Cardiac septum (tissue), 1 donor: ENCODE results near the gene GLIPR1L2. TPM values are rescaled to one million over a fixed set of nuclear protein-coding genes. Genes with fewer than 3 reads are reported as not detected.

Experiments
- DNase-seq: peaks from one replicate; pipeline ENCODE4 v3.0.0-alpha.2; 2020; ENCODE audit warnings: low spot score
- intact Hi-C: fragments of 100-400 bp; cut with DNase I; formaldehyde crosslinking; loops from one replicate; pipeline ENCODE4 v1.14.0; 2022
- total RNA-seq: library from RNA; stranded (reverse); fragmentation: NEBNext Ultra II Directional; extraction: Animal tissue kit (Norgen Biotek cat#: 25700); gene quantifications from one replicate; pipeline ENCODE4 v1.2.1, GENCODE V29; 2021
- donor health status: DM: no; HTN: no; CAD: no.

The GLIPR1L2 gene
- total RNA-seq, 1 donor from 2014 or later = 2.7 TPM

DNA sequence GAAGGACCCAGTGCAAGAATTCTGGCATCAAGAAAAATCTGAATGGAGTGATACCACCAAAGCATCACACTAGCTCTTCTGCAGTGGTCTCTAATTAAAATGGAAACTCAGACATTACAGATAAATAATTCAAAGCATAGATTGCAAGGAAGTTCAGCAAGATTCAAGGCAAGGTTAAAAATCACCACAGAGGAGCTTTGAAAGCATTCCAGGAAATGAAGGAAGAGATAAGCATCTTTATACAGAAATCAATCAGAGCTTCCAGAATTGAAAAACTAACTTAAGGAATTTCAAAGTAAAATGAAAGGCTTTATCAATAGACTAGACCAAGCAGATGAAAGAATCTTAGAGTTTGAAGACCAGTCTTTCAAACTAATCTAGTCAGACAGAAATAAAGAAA, 69.3 kb downstream of the GLIPR1L2 start:
- no peak for DNase-seq
- intact Hi-C loops = no loop called here

DNA sequence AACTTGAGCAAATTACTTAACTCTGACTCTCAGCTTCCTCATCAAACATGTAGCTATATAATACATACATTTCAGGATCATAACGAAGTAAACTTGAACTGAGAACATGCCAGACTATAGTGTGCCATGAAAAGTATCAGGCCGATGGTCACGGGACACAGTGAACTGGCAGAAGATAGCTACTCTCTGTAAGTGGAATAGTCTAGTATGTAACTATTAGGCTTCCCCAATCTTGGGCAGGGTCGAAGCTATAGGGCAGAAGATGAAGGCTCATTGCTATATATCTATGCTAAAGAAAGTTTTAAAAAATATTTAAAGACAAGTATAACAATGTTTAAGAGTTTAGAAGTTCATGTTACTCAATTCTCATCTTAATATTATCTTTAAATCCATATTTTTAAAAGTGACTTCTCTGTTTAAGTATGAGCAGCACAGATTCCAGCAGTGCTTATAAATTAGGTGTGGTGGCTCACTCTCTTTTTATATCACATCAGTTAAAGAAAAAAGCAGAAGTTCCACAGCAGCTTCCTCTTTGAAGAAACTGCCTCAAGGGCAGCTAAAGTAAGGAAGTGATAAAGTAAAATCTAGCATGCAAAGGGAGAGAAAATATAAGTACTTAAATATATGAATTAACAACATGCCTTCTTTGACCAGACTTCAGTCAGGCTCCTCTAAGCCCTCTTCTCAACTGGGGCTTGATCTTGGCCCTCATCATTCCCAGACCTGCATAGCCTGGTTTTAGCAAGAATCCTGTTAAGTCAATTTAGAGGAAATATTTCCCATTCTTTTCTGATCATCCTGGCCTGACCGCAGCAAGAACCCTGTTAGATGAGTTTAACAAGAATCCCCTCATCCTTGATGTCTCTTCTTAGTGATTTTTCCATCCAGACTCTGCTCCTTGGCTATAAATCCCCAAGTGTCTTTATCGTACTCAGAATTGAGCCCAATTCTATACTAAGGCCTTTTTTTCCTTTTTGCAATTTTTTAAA, 81.3 kb downstream of the GLIPR1L2 start:
- no peak for DNase-seq
- intact Hi-C loops = no loop called here

DNA sequence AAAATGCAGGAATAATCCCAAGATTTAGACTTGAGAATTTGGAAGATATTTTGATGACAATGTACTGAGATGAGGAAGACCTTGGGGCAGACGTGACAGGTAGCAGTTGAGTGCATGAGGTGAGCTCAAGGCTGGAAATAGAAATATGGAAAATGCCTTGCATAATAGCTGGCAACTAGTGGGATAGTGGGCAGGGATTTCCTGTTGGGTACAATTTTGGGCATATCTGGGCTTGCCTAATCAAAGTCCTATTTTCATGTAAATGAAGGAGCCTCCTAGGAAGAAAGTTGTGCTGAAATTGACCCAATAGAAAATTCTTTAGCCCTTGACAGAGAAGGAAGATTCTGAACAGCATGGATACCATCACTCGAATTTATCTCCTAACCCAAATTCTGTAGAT, 83.2 kb downstream of the GLIPR1L2 start:
- no peak for DNase-seq
- intact Hi-C loops = no loop called here

DNA sequence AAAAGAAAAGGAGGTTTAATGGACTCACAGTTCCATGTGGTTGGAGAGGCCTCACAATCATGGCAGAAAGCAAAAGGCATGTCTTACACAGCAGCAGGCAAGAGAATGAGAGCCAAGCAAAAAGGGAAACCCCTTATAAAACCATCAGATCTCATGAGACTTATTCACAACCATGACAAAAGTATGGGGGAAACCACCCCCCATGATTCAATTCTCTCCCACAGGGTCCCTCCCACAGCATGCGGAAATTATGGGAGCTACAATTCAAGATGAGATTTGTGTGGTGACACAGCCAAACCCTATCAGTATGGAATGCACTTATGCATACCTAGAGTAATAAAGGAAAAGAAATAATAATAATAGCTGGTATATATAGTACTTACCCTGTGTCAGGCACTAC, 85.2 kb downstream of the GLIPR1L2 start:
- intact Hi-C loops = no loop called here
- DNase-seq = no peak

DNA sequence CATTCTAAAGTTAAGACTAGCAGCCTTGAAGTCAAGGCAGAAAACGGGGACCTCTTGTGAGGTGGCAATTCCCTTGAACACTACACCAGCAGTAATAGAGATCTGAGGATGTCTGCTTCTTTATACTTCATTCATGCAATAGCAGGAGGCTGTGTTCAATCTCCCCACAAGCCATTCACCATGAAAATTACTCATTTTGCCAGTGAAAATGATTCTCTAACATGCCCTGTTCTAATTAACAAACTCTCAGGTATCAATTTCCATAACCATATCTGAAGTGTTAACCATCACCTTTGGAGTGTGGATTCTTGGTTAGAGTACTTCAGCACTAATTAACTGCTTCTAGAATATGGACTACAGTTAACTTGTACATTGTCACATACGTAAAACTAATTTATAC, 86.2 kb downstream of the GLIPR1L2 start:
- intact Hi-C loops = no loop called here
- no peak for DNase-seq

DNA sequence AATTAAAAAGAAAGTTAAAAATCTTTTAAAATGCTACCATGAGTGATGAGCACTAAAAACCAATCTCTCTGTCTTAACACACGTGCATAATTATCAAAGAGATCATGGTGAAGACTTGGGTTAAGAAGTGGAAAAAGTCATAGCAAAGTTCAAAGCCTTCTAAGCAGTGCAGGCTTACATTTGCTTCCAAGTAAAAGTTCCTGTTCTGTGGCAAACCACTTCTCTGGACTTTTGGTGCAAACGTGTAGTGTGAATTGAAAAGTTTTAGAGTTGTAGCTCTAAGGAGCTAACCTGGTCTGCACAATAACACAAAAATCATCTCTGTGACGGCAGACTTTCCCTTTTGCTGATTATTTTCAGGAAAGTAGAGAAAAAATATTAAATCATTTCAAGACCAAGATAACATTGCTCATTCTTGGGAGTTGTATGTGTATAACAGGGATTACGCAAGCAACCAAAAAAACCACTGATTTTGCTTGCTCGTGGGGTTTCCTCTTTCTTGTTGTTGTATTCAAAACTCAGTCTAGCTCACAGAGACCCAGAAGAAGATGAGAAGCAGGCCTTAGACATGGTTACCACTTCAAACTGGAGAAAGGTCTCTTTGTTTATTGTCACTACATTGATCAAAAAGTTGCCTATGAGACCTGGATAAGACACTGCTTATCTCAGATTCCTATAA, 87.4 kb downstream of the GLIPR1L2 start:
- intact Hi-C loops = no loop called here
- DNase-seq = no peak

DNA sequence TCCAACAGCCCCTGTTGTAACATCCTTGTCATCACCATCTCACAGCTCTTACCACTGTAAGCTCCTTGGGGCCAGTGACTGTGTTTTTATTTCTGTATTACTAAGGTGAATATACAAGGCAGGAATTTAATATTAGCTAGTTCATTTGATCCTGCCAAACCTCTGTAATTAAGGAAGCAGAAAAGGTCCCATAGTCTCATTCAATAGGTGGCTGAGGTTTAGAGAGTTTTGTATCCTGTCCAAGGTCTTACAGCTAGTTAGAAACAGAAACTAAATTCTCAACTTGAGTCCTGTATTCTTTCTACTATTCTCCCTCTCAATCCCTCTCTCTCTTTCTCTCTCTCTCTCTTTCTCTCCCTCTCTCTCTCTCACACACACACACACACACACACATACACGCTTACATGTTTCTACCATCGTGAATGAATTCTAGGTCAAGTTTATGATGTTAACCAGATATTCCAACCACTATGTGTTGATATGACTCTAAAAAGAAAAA, 89.1 kb downstream of the GLIPR1L2 start:
- intact Hi-C loops = loop anchor here (10.0 kb wide), 1 partner anchor 85 kb away; the partner anchor contains the start of gene GLIPR1L2

DNA sequence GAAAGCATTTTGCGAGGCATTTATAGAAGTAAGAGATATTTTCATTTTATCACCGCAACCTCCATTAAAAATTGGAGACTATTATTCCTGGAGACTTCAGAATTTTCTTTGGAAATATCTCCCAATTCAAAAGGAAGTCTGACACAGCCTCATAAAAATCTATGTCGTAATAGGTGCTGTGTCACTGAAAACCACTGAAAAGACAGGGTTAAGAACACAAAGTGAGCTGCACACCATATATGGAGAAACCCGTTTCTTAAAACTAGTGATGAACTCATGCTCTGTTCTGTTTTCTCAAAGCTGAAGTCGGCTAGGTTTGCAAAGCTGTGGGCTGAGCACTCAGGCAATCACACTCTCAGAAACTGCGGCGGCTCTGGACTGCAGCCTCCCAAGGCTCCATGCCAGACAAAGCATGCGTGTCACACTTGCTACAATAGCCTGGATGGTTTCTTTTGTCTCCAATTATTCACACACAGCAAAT, 89.6 kb downstream of the GLIPR1L2 start, which contains the start of gene GLIPR1:
GLIPR1 (plus strand) TSS at position 287 of the 481 bp plus-strand sequence; CDS start at position 413, 126 bp downstream.
- DNase-seq = peak; percentile 80
- intact Hi-C loops = loop anchor here (10.0 kb wide), 1 partner anchor 86 kb away; the partner anchor contains the start of gene GLIPR1L2

More for the DNA sequence above, 89.1 kb downstream of the GLIPR1L2 start:
- no peak for DNase-seq

DNA sequence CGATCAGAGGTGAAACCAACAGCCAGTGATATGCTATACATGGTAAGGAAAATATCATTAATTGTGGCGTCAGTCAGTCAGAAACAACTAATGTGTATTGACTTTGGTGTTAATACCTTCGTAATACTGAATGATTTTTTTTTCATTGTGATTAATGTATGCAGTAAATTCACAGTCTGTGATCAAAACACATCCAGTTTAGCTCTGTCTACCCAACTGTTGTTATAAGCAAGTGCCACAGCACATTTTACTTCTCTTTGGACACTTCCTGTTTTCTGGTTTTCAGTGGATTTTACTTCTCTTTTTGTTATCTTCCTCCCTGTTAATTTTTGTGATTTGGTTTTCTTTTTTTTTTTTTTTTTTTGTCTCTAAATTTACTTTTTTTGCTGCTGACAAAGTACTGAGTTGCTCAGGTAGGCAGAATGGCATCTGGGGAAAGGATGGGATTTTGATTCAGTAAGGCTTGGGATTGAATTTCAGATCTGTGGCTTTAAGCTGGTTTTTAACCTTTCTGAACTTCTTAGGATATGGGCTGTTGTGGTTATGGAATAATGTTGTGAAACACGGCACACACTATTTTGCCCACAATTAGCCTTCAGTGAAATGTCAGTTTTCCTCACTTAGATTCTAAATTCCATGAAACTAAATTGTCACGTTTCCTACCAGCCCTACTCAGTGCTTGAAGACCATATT, 90.3 kb downstream of the GLIPR1L2 start:
- intact Hi-C loops = loop anchor here (10.0 kb wide), 1 partner anchor 86 kb away; the partner anchor contains the start of gene GLIPR1L2
- DNase-seq = no peak

DNA sequence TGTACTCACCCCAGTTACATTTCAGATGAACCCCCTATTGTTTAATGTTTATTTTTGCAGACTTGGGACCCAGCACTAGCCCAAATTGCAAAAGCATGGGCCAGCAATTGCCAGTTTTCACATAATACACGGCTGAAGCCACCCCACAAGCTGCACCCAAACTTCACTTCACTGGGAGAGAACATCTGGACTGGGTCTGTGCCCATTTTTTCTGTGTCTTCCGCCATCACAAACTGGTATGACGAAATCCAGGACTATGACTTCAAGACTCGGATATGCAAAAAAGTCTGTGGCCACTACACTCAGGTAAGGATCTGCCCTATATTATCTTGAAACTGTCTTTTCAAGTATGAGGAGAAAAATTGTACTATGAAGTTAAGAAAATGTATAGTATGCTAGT, 90.9 kb downstream of the GLIPR1L2 start:
- no peak for DNase-seq
- intact Hi-C loops = loop anchor here (10.0 kb wide), 1 partner anchor 87 kb away; the partner anchor contains the start of gene GLIPR1L2

Other genes with a start within 250 kb of the GLIPR1L2 start
- gene KCNC2, start 181.2 kb upstream of the GLIPR1L2 start, total RNA-seq = not detected
- gene CAPS2, start 60.8 kb upstream of the GLIPR1L2 start, total RNA-seq = 13.6 TPM
- gene GLIPR1L1, start 56.4 kb upstream of the GLIPR1L2 start, total RNA-seq = not detected
- gene GLIPR1, start 89.7 kb downstream of the GLIPR1L2 start, total RNA-seq = 7.8 TPM
- gene KRR1, start 120.5 kb downstream of the GLIPR1L2 start, total RNA-seq = 38.1 TPM